Measurements from ENCODE around the gene COPRS.
"Not testable (repeated sequence)": the region's sequence is repeated elsewhere in the genome, so short reads cannot be mapped to it uniquely, and the experiment has no call there.

The COPRS gene

DNA sequence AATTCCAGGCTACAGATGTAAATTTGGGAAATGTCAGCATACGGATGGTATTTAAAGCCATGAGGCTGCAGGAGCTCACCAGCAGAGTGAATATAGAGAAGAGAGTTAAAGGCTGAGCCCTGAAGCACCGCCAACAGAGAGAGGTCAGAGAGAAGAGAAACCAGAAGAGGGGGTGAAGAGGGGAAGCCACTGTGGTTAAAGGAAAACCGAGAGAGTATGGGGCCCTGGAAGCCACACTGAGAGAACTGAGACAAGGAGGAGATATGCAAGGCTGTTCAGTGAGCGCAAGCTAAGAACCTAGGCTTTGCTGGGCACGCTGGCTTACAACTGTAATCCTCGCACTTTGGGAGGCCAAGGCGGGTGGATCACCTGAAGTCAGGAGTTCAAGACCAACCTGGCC, 24.6 kb downstream of the COPRS start:
- H3K36me3 ChIP-seq (ENCODE audit: insufficient read depth, low read length) = no peaks in the 10 kb centered on the region
- no peaks in the 10 kb centered on the region for H3K4me1 ChIP-seq (ENCODE audit: insufficient read depth, low read length)
- no peak overlapping the region for H3K9ac ChIP-seq (ENCODE audit: low read depth, low read length)
- no peaks in the 10 kb centered on the region for H3K9me3 ChIP-seq (ENCODE audit: control insufficient read depth, insufficient read depth, low read length)

DNA sequence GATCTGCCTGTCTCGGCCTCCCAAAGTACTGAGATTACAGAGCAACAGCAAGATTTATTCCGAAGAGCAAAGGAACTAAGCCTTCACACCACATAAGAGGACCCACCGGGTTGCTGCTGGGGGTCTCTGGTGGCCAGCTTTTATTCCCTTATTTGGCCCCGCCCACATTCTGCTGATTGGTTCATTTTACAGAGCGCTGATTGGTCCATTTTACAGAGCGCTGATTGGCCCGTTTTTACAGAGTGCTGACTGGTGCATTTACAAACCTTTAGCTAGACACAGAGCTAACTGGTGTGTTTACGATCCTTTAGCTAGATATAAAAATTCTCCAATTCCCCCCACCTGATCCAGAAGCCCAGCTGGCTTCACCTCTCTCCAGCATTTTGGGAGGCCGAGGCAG, 26.3 kb downstream of the COPRS start:
- no peaks in the 10 kb centered on the region for H3K4me1 ChIP-seq (ENCODE audit: insufficient read depth, low read length)
- no peak overlapping the region for H3K9ac ChIP-seq (ENCODE audit: low read depth, low read length)
- no peaks in the 10 kb centered on the region for H3K9me3 ChIP-seq (ENCODE audit: control insufficient read depth, insufficient read depth, low read length)
- no peaks in the 10 kb centered on the region for H3K36me3 ChIP-seq (ENCODE audit: insufficient read depth, low read length)

DNA sequence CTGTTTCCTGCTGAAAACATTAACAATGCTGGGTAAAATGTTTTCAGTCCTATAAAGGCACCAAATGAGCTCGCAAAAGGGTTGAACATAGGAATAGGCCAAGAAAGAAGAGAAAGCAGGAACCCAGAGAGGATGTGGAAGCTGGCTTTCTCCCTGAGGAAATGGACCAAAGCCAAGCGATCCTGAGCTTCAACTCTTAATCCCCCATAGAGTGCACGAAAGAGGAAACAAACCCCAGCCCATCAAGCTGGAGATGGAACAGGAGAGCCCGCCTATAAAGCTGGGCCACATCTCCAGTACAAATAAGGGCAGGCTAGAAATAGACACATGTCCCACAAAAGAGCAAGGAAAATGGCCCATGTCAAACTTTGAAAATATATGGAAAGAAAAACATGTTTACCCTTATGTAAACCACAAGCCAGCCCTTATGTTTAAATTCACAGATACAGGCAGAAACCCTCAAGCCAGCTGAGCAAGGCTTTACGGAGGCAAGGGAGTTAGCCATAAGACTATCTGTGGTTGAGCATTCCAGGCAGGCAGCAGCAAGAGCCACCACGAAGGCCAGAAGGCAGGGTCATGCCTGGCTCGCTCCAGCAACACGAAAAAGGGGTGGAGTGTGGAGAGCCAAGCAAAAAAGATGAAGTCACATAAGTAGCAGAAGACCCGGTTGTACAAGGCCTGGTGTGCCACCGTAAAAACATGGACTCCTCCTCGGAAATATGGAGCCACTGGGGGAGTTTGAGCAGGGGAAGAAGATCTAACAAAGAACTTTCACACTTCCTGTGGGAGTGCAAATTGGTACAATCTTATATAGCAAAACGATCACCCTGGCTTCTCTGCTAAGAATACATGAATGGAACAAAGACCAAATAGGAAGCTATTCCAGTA, 27.8 kb downstream of the COPRS start:
- Histone ChIP-seq H3K9ac (ENCODE audit: low read depth, low read length) (no peak overlapping the region), H3K9me3 (ENCODE audit: control insufficient read depth, insufficient read depth, low read length) (no peaks in the 10 kb centered on the region), H3K4me1 (ENCODE audit: insufficient read depth, low read length) (no peaks in the 10 kb centered on the region), H3K36me3 (ENCODE audit: insufficient read depth, low read length) (no peaks in the 10 kb centered on the region)

DNA sequence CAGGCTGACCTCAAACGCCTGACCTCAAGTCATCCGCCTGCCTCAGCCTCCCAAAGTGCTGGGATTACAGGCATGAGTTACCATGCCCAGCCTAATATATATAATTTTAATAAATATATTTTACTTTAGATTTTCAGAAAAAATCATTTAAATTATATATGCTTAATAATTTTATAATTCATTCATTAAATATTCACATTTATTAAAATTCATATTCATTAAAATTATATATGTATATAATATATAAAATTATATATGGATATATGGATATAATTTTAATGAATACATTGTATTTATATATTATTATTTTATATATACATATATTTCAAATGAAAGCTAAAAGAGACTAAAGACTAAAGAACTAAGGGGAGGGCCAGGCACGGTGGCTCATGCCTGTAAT, 29.4 kb downstream of the COPRS start:
- Histone ChIP-seq H3K4me1 (ENCODE audit: insufficient read depth, low read length) (no peaks in the 10 kb centered on the region), H3K9ac (ENCODE audit: low read depth, low read length) (no peak overlapping the region), H3K36me3 (ENCODE audit: insufficient read depth, low read length) (no peaks in the 10 kb centered on the region), H3K9me3 (ENCODE audit: control insufficient read depth, insufficient read depth, low read length) (no peaks in the 10 kb centered on the region)

DNA sequence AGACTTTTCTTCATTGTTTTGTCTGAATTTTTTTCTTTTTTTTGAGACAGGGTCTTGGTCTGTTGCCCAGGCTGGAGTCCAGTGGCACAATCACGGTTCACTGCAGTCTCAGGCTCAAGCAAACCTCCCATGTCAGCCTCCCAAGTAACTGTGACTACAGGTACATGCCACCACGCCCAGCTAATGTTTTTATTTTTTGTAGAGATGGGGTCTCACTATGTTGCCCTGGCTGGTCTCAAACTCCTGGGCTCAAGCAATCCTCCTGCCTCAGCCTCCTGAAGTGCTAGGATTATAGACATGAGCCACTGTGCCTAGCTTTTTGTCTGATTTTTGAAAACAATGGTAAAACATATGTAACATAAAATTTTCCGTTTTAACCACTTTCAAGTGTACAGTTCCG, 30.1 kb downstream of the COPRS start:
- H3K36me3 ChIP-seq (ENCODE audit: insufficient read depth, low read length); H3K4me1 ChIP-seq (ENCODE audit: insufficient read depth, low read length); H3K9ac ChIP-seq (ENCODE audit: low read depth, low read length); H3K9me3 ChIP-seq (ENCODE audit: control insufficient read depth, insufficient read depth, low read length): not testable (repeated sequence)

DNA sequence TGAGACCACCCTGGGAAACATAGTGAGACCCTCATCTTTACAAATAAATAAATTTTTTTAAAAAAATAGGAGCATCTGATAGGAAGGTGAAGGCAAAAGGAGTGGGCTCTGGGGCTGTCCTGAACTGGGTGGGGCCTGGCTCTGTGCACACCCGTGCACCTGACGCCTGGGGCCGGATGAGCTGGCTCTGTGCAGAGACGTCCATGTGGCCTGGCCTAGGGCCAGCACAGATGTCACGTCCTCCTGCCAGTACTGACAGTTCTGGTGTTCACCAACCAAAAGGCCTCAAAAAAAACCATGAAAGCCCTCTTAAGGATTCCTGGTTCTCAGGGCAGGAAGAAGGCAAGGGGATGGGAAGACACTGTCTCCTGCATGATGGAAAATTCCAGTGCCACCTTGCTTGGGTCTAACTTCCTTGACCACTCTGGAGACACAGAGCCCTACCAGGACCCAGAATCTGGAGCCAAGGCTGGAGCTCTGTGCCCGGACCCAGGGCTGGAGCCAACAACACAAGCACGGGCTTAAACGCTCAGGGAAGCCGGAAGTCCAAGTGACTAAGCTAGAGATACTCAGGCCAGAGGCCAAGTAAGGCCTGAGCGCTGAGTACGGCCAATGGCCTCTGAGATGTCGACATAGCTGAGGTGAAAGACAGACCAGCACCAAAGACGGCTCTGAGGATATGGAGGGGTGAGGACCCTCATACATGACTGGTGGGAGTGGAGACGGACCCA, 32.9 kb downstream of the COPRS start:
- no peaks in the 10 kb centered on the region for H3K4me1 ChIP-seq (ENCODE audit: insufficient read depth, low read length)
- H3K9me3 ChIP-seq (ENCODE audit: control insufficient read depth, insufficient read depth, low read length) = no peaks in the 10 kb centered on the region
- no peak overlapping the region for H3K9ac ChIP-seq (ENCODE audit: low read depth, low read length)
- H3K36me3 ChIP-seq (ENCODE audit: insufficient read depth, low read length) = no peaks in the 10 kb centered on the region

DNA sequence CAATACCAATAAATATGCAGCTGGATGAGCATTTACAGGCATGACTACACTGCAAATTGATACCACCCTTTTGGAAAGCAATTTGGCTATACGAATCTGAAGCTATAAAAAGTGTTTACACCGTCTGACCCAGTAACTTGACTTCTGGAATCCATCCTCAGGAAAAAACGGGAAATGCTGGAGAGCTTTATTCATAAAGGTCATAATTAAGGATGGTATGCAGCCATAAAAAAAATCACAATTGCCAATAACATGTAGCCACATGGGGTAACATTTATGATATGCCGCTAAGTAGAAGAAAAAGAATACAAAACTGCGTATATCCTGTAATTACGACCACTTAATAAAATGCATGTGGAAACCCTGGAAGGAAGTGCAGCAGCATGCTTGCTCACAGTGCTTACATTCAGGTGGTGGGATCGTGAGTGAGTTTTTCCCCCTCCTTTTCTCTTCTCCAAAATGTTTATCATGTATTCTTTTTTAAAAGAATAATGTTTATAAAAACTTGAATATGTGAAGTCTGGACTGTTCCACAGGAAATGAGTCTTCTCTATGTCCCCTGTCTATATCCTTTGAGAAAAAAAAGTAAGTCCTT, 34.2 kb downstream of the COPRS start:
- no peaks in the 10 kb centered on the region for H3K36me3 ChIP-seq (ENCODE audit: insufficient read depth, low read length)
- H3K4me1 ChIP-seq (ENCODE audit: insufficient read depth, low read length) = no peaks in the 10 kb centered on the region
- H3K9me3 ChIP-seq (ENCODE audit: control insufficient read depth, insufficient read depth, low read length) = no peaks in the 10 kb centered on the region
- no peak overlapping the region for H3K9ac ChIP-seq (ENCODE audit: low read depth, low read length)

DNA sequence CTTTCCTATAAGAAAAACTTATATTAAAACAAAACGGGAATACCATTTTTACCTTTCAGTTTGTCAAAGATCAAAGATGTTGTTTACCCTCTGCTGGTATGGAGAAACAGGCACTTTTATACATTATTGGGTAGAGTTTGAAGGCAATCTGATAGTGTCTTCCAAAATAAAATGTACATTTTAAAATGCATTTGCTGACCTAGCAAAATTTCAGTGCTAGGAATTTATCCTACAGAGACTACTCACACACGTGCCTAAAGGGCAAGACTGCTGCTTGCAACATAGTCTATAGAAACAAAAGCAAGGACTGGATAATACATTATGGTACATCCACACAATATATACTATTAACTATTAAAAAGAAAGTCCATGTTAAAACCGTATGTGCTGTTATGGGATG, 36.0 kb downstream of the COPRS start:
- Histone ChIP-seq H3K9ac (ENCODE audit: low read depth, low read length) (no peak overlapping the region), H3K9me3 (ENCODE audit: control insufficient read depth, insufficient read depth, low read length) (no peaks in the 10 kb centered on the region), H3K4me1 (ENCODE audit: insufficient read depth, low read length) (no peaks in the 10 kb centered on the region), H3K36me3 (ENCODE audit: insufficient read depth, low read length) (no peaks in the 10 kb centered on the region)

DNA sequence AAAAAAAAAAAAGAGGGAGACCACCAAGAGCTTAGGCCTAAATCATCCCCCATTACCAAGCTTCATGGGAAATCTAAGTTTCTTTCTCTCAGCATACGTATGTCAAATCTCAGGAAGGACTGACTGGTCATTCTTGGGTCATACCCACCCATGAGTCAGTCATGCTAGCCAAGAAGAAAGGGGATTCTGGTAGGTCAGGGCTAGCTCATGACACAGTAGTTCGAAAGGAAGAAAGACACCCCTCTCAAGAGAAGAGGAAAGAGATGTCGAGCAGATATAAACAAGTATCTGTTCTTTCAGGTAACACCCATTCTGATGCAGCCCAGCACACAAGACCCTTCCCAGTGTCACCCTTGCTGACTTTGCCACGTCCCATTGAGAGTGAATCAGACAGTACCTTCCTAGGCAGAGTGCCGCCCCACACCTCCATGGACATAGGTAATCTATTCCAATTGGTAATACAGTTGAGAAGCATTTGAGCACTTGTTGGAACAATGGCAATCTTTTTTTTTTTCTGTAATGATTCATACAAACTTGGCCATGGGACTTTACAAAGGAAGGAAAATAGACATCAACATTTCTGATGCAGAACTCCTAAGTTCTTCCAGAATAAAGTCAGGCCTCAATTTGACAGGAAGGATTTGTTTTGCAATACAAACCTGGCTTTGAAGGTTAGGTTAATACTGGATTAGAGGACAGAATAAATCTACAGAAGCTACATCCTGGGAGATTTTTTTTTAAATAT, 38.2 kb downstream of the COPRS start:
- no peaks in the 10 kb centered on the region for H3K36me3 ChIP-seq (ENCODE audit: insufficient read depth, low read length)
- no peaks in the 10 kb centered on the region for H3K9me3 ChIP-seq (ENCODE audit: control insufficient read depth, insufficient read depth, low read length)
- no peak overlapping the region for H3K9ac ChIP-seq (ENCODE audit: low read depth, low read length)
- no peaks in the 10 kb centered on the region for H3K4me1 ChIP-seq (ENCODE audit: insufficient read depth, low read length)

DNA sequence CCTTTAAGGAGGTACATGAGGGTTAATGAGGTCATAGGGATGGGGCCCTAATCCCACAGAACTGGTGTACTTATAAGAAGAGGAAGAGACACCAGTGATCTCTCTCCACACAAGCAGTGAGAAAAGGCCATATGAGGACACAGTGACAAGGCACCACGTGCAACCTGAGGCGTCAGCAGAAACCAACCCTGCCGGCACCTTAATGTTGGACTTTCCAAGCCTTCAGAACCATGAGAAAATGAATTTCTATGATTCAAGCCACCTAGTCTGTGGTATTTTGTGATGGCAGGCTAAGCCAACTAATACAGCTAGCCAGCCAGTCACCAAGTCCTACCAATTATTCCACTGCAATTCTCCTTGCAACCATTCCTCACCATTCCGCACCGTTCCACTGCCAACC, 39.5 kb downstream of the COPRS start:
- no peak overlapping the region for H3K9ac ChIP-seq (ENCODE audit: low read depth, low read length)
- H3K36me3 ChIP-seq (ENCODE audit: insufficient read depth, low read length) = no peaks in the 10 kb centered on the region
- no peaks in the 10 kb centered on the region for H3K9me3 ChIP-seq (ENCODE audit: control insufficient read depth, insufficient read depth, low read length)
- no peaks in the 10 kb centered on the region for H3K4me1 ChIP-seq (ENCODE audit: insufficient read depth, low read length)

DNA sequence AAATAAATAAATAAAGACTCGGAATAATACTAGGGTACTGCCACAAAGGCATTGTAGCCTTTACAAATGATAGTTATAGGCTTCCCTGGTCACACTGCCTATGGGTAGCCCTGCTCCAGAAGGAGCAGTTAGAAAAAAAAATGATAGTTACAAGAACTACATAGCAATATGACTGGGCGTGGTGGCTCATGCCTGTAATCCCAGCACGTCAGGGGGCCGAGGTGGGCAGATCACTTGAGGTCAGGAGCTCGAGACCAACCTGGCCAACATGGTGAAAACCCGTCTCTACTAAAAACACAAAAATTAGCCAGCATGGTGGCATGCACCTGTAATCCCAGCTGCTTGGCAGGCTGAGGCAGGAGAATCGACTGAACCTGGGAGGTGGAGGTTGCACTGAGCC, 40.2 kb downstream of the COPRS start:
- not testable (repeated sequence) for H3K36me3 ChIP-seq (ENCODE audit: insufficient read depth, low read length); H3K9me3 ChIP-seq (ENCODE audit: control insufficient read depth, insufficient read depth, low read length); H3K9ac ChIP-seq (ENCODE audit: low read depth, low read length); H3K4me1 ChIP-seq (ENCODE audit: insufficient read depth, low read length)

DNA sequence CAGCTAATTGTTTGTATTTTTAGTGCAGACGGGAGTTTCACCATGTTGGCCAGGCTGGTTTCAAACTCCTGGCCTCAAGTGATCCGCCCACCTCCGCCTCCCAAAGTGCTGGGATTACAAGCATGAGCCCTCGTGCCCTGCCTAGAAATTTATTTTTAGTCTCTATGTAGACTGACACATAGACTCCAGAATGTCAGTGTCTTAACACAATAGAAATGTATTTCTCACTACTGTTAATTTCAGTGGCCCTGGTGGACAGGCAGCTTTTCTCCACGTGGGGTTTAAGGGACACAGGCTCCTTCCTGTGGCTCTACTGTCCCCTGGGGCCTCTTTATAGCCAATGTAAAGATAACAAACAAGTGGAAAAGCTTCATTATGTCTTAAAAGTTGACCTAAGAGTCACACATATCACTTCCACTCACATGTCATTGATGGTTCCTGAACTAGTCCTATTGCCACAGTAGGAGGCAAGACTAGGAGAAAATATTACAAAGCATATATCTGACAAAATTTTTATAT, 43.8 kb downstream of the COPRS start:
- Histone ChIP-seq H3K9ac (ENCODE audit: low read depth, low read length) (no peak overlapping the region), H3K36me3 (ENCODE audit: insufficient read depth, low read length) (no peaks in the 10 kb centered on the region), H3K9me3 (ENCODE audit: control insufficient read depth, insufficient read depth, low read length) (no peaks in the 10 kb centered on the region), H3K4me1 (ENCODE audit: insufficient read depth, low read length) (no peaks in the 10 kb centered on the region)

DNA sequence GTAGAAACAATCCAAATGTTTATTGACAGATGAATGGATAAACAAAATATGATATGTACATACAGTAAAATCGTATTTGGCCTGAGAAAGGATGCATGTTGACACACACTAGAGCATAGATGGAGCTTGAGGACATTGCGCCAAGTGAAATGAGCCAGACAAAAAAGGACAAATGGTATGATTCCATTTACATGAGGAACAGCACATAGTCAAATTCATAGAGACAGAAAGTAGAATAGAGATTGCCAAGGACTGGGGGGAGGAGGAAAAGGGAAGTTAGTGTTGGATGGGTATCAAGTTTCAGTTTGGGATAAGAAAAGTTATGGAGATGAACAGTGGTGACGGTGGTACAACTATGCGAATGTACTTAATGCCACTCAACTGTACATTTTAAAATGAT, 47.9 kb downstream of the COPRS start:
- H3K9me3 ChIP-seq (ENCODE audit: control insufficient read depth, insufficient read depth, low read length) = no peaks in the 10 kb centered on the region
- H3K4me1 ChIP-seq (ENCODE audit: insufficient read depth, low read length) = no peaks in the 10 kb centered on the region
- H3K9ac ChIP-seq (ENCODE audit: low read depth, low read length) = no peak overlapping the region
- no peaks in the 10 kb centered on the region for H3K36me3 ChIP-seq (ENCODE audit: insufficient read depth, low read length)

DNA sequence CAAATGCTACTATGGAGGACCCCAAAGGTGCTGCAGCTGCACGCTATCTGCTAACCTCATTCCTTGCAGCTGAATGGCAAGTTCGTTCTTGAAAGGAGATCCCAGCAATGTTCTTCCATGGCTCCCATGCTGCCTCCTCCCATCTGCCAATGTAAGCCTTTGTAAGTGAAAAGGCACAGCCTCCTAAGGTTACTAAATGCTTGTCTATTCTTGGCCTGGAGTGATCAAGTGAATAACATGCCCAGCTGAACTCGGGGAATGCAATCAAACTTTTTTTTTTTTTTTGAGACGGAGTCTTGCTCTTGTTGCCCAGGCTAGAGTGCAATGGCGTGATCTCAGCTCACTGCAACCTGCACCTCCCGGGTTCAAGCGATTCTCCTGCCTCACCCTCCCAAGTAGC, 49.2 kb downstream of the COPRS start:
- H3K9me3 ChIP-seq (ENCODE audit: control insufficient read depth, insufficient read depth, low read length); H3K36me3 ChIP-seq (ENCODE audit: insufficient read depth, low read length); H3K4me1 ChIP-seq (ENCODE audit: insufficient read depth, low read length); H3K9ac ChIP-seq (ENCODE audit: low read depth, low read length): not testable (repeated sequence)
